ENCODE measurements around the gene GUK1.
A peak's percentile ranks its signal among the peaks of the same experiment; 100 is the strongest.

The GUK1 gene

GRCh38 chr1:228149406-228150119, 9.5 kb downstream of the GUK1 start, which contains the start of gene GJC2:
Gene GJC2, plus strand, starts transcription at chr1:228149930. Its CDS starts 7,829 bp downstream, at chr1:228157759.
- H3K4me3 ChIP-seq (ENCODE audit: low read depth, low read length): no peak within 1 kb of the TSS
- DNase-seq (ENCODE audit: low read depth, low spot score): no peak
- TF ChIP-seq CTCF (IDR thresholded peaks at IDR 0.05; ENCODE audit: low read depth, low read length): no peak
- in situ Hi-C loops (cut with HindIII; ENCODE audit: low sequenced_read_pairs): no loop called here

- in situ Hi-C loops (cut with HindIII; ENCODE audit: low sequenced_read_pairs): no loop called here
- no peak overlapping the region for H3K4me3 ChIP-seq (ENCODE audit: low read depth, low read length)
- DNase-seq (ENCODE audit: low read depth, low spot score): no peak
- TF ChIP-seq CTCF (IDR thresholded peaks at IDR 0.05; ENCODE audit: low read depth, low read length): no peak
These were observed 10.0 kb downstream of the GUK1 start for GRCh38 chr1:228150120-228150460.

GRCh38 chr1:228150461-228151179, 10.5 kb downstream of the GUK1 start:
- DNase-seq (ENCODE audit: low read depth, low spot score): peak; percentile 41
- TF ChIP-seq CTCF (IDR thresholded peaks at IDR 0.05; ENCODE audit: low read depth, low read length): no peak
- H3K4me3 ChIP-seq (ENCODE audit: low read depth, low read length): no peak overlapping the region
- in situ Hi-C loops (cut with HindIII; ENCODE audit: low sequenced_read_pairs): no loop called here

GRCh38 chr1:228151180-228151925, 11.3 kb downstream of the GUK1 start:
- in situ Hi-C loops (cut with HindIII; ENCODE audit: low sequenced_read_pairs): no loop called here
- no peak for TF ChIP-seq CTCF (IDR thresholded peaks at IDR 0.05; ENCODE audit: low read depth, low read length)
- DNase-seq (ENCODE audit: low read depth, low spot score): no peak
- no peak overlapping the region for H3K4me3 ChIP-seq (ENCODE audit: low read depth, low read length)

- no peak for TF ChIP-seq CTCF (IDR thresholded peaks at IDR 0.05; ENCODE audit: low read depth, low read length)
- no peak for DNase-seq (ENCODE audit: low read depth, low spot score)
- H3K4me3 ChIP-seq (ENCODE audit: low read depth, low read length): no peak overlapping the region
- in situ Hi-C loops (cut with HindIII; ENCODE audit: low sequenced_read_pairs): no loop called here
These were observed 12.2 kb downstream of the GUK1 start for GRCh38 chr1:228152097-228152917.

GRCh38 chr1:228152918-228153258, 12.8 kb downstream of the GUK1 start:
- H3K4me3 ChIP-seq (ENCODE audit: low read depth, low read length): no peak overlapping the region
- in situ Hi-C loops (cut with HindIII; ENCODE audit: low sequenced_read_pairs): no loop called here
- no peak for TF ChIP-seq CTCF (IDR thresholded peaks at IDR 0.05; ENCODE audit: low read depth, low read length)
- DNase-seq (ENCODE audit: low read depth, low spot score): no peak
